HG03565 (cell line): Measurements from ENCODE around the gene TNNI2.

Experiments
- ATAC-seq: cut with Tn5 transposase; IDR thresholded peaks from one replicate; pipeline ENCODE4 v1.9.1; 2021; ENCODE audit warnings: mild to moderate bottlenecking, moderate library complexity; ENCODE audit not compliant: unreplicated experiment

TNNI2 gene

GRCh38 chr11:1820463-1821325 lies 18.1 kb upstream of the TNNI2 start:
- ATAC-seq, result no peak

DNA sequence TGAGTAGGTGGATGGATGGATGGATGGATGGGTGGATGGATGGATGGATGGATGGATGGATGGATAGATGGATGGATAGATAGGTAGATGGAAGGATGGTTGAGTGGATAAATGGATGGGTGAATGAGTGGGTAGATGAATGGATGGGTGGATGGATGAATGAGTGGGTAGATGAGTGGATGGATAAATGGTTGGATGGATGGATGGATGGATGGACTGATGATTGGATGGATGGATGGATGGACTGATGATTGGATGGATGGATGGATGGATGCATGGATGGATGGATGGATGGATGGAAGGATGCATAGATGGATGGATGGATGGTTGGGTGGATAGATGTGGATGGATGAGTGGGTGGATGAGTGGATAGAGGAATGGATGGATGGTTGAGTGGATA lies 17.2 kb upstream of the TNNI2 start:
- no peak for ATAC-seq

- ATAC-seq, result no peak
Measured at GRCh38 chr11:1822648-1823375, 16.0 kb upstream of the TNNI2 start.

DNA sequence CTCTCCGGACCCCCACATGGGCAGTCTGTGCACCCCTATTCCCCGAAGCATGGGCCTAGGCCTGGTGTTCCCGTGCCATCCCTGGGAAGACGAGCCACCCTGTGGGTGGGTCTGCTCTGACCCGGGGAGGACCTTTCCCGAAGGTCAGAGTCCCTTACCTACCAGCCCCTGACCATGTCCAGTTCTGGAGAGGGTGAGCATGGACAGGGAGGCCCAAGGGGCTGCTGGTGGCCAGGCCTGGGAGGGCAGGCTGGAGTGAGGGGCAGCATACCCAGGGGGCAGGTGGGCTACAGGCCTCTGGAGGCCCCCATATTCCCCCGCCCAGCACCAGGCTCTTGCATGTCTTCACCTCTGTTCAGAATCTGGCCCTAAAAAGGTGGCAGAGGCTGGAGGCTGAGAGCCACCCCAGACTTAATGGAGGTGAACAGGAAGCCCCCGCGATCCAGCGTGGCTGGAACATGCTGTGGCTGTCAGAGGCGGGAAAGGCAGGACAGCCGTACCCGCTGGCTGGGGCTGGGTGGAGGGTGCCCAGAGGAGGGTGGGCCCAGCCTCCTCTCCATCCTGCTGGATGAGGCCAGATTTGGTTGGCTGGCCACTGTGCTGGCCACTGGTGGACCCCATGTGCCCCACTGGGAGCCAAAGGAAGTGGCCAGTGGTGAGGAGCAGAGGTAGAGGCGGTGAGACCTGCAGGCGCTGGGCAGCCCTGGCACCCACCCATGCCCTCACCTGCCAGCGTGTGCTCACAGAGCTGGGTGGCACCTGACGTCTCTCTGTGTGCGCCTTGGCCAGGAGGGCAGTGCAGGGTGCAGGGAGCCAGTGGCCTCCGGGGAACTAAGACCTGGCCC lies 15.2 kb upstream of the TNNI2 start:
- no peak for ATAC-seq

GRCh38 chr11:1824221-1825038 lies 14.4 kb upstream of the TNNI2 start:
- no peak for ATAC-seq

GRCh38 chr11:1825039-1825740 lies 13.6 kb upstream of the TNNI2 start:
- no peak for ATAC-seq

DNA sequence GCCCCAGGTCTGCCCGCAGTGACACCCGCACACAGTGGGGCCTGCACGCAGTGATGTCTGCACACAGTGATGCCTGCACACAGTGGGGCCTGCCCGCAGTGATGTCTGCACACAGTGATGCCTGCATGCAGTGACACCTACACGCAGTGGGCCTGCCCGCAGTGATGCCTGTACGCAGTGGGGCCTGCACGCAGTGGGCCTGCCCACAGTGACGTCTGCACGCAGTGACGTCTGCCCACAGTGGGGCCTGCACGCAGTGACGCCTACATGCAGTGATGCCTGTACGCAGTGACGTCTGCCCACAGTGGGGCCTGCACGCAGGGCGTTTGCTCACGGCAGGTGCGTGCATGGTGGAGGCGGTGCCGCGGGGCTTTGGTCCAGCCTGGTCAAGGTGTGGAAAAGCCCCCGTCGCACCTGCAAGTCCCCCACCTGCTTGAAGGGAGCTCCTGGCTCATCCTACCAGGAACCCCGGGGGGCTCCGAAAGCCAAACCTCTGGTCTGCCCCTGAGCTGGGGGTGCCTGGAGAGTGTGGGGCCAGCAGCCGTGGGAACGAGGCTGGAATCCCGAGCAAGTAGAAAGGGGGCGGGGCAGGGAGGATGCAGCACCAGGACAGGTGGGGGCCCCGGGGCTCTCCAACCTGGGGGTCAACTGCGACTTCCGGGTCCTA lies 12.9 kb upstream of the TNNI2 start:
- no peak for ATAC-seq

DNA sequence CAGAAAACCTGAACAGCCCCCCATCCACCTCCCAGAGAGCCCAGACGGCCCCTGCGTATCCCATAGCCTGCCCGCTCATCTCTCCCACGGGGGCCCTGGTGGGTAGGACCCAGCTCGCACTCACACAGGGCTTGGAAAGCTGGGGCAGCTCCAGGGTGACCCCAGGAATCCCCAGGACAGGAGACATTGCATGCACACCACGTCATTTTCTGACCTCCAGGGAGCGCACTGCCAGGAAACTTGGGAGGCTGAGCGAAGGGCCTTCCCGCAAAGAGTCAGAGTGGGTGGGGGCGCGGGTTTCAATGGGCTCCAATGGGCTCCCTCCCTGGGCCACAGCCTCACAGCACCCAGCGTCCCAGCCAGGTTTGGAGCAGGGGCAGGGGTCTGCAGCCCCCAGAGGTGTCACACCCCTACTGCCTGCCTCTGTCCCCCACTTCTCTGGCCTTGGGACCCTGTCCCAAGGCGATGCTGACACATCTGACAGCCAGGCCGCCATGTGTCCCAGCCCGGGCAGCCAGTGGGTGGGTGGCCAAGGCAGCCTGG lies 12.2 kb upstream of the TNNI2 start:
- ATAC-seq, result no peak

GRCh38 chr11:1827095-1827813 lies 11.5 kb upstream of the TNNI2 start:
- ATAC-seq, result no peak

GRCh38 chr11:1827931-1828330 lies 10.8 kb upstream of the TNNI2 start:
- no peak for ATAC-seq

- no peak for ATAC-seq
Measured at GRCh38 chr11:1828542-1828941, 10.2 kb upstream of the TNNI2 start.

- no peak for ATAC-seq
Measured at GRCh38 chr11:1829039-1829820, 9.6 kb upstream of the TNNI2 start.

- ATAC-seq, result no peak
Measured at GRCh38 chr11:1830004-1830321, 8.8 kb upstream of the TNNI2 start.

GRCh38 chr11:1830322-1831223 lies 8.2 kb upstream of the TNNI2 start:
- ATAC-seq, result no peak

GRCh38 chr11:1831338-1832210 lies 7.2 kb upstream of the TNNI2 start:
- no peak for ATAC-seq
